ENCODE results near the gene GNAI3.

Gene GNAI3

DNA sequence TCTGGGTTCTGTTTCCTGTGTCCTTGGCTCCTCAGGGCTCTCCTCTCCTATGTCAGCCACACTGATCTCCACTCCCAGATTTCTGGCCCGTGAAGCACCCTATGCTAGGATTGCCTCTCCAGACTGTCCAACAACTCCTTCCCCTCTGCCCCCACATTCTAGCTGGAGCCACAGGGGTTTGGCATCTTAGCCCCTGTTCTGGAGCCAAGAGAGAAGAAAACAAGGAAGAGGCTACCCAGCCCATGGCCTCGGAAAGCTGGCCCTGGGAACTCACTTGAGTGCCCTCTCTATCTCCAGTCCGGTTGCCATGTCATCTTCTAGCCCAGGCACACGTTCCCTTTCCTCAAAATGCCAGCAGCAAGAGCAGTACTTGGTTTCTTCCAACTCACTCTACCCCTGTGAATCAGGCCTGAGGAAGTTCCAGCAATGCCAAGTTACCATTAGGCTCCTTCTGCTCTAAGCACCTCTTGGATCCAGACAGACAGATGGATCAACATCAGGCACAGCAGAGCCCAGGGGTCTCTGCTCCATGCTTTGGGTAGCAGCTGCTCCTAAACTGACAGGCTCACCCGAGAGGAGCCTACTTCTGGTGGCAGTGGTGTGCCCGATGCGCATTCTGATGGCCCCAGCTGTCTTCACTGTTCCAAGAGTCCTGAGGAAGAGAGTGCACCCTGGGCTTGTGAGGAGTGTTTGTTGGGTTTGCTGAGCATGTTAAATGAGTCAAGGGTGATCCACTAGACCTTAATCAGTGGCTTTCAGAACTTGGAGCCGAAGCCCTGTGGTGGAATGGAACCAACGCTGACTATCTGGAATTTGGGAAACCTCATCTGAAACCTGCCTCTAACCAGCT, 20.3 kb upstream of the GNAI3 start:
- no peaks in the 10 kb centered on the region for H3K27me3 ChIP-seq (ENCODE audit: insufficient read depth, poor library complexity, severe bottlenecking)
- DNase-seq (ENCODE audit: low read depth in 1 of 2, low spot score in 1 of 2), result no peak
- TF ChIP-seq GABPA (IDR thresholded peaks at IDR 0.05; ENCODE audit: low read depth) (no peak), POLR2AphosphoS5 (IDR thresholded peaks at IDR 0.05; ENCODE audit: low read depth) (no peak), SPI1 (IDR thresholded peaks at IDR 0.05; ENCODE audit: borderline replicate concordance, low read depth) (no peak)
- TF ChIP-seq, protein P1, sequence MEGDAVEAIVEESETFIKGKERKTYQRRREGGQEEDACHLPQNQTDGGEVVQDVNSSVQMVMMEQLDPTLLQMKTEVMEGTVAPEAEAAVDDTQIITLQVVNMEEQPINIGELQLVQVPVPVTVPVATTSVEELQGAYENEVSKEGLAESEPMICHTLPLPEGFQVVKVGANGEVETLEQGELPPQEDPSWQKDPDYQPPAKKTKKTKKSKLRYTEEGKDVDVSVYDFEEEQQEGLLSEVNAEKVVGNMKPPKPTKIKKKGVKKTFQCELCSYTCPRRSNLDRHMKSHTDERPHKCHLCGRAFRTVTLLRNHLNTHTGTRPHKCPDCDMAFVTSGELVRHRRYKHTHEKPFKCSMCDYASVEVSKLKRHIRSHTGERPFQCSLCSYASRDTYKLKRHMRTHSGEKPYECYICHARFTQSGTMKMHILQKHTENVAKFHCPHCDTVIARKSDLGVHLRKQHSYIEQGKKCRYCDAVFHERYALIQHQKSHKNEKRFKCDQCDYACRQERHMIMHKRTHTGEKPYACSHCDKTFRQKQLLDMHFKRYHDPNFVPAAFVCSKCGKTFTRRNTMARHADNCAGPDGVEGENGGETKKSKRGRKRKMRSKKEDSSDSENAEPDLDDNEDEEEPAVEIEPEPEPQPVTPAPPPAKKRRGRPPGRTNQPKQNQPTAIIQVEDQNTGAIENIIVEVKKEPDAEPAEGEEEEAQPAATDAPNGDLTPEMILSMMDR (IDR thresholded peaks at IDR 0.05; ENCODE audit: insufficient read depth, low read length), result no peak
- TF ChIP-seq, protein P2, sequence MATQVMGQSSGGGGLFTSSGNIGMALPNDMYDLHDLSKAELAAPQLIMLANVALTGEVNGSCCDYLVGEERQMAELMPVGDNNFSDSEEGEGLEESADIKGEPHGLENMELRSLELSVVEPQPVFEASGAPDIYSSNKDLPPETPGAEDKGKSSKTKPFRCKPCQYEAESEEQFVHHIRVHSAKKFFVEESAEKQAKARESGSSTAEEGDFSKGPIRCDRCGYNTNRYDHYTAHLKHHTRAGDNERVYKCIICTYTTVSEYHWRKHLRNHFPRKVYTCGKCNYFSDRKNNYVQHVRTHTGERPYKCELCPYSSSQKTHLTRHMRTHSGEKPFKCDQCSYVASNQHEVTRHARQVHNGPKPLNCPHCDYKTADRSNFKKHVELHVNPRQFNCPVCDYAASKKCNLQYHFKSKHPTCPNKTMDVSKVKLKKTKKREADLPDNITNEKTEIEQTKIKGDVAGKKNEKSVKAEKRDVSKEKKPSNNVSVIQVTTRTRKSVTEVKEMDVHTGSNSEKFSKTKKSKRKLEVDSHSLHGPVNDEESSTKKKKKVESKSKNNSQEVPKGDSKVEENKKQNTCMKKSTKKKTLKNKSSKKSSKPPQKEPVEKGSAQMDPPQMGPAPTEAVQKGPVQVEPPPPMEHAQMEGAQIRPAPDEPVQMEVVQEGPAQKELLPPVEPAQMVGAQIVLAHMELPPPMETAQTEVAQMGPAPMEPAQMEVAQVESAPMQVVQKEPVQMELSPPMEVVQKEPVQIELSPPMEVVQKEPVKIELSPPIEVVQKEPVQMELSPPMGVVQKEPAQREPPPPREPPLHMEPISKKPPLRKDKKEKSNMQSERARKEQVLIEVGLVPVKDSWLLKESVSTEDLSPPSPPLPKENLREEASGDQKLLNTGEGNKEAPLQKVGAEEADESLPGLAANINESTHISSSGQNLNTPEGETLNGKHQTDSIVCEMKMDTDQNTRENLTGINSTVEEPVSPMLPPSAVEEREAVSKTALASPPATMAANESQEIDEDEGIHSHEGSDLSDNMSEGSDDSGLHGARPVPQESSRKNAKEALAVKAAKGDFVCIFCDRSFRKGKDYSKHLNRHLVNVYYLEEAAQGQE (IDR thresholded peaks at IDR 0.05; ENCODE audit: insufficient replicate concordance, low read depth), result no peak
- H3K27ac ChIP-seq (replicated peaks), result no peak overlapping the region
- H3K4me3 ChIP-seq (replicated peaks; ENCODE audit: insufficient read depth, low read length), result no peak overlapping the region

DNA sequence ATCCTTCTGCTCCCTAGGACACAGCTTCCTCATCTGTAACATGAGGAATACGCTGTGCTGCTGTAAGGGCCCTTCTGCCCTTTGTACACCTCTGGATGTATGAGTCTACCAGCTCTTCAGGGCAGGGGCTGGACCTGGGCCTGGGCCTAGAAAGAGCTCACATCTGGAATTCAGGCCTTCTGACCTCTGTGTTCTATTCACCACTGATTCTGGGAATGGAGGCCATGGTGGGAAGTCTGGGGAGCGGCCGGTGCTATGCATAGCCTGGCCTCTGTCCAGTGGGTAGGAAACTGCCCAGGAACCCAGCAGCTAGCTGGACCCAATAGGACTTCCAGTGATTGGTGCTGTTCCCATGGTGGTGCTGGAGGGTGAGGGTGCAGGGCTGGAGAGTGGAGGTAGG, 19.7 kb upstream of the GNAI3 start:
- no peak overlapping the region for H3K27ac ChIP-seq (replicated peaks)
- TF ChIP-seq GABPA (IDR thresholded peaks at IDR 0.05; ENCODE audit: low read depth), result no peak
- TF ChIP-seq, protein P2 (IDR thresholded peaks at IDR 0.05; ENCODE audit: insufficient replicate concordance, low read depth), result no peak
- no peak for TF ChIP-seq SPI1 (IDR thresholded peaks at IDR 0.05; ENCODE audit: borderline replicate concordance, low read depth)
- no peak for TF ChIP-seq POLR2AphosphoS5 (IDR thresholded peaks at IDR 0.05; ENCODE audit: low read depth)
- TF ChIP-seq, protein P1 (IDR thresholded peaks at IDR 0.05; ENCODE audit: insufficient read depth, low read length), result no peak
- H3K27me3 ChIP-seq (ENCODE audit: insufficient read depth, poor library complexity, severe bottlenecking), result no peaks in the 10 kb centered on the region
- DNase-seq (ENCODE audit: low read depth in 1 of 2, low spot score in 1 of 2), result no peak
- H3K4me3 ChIP-seq (replicated peaks; ENCODE audit: insufficient read depth, low read length), result no peak overlapping the region

DNA sequence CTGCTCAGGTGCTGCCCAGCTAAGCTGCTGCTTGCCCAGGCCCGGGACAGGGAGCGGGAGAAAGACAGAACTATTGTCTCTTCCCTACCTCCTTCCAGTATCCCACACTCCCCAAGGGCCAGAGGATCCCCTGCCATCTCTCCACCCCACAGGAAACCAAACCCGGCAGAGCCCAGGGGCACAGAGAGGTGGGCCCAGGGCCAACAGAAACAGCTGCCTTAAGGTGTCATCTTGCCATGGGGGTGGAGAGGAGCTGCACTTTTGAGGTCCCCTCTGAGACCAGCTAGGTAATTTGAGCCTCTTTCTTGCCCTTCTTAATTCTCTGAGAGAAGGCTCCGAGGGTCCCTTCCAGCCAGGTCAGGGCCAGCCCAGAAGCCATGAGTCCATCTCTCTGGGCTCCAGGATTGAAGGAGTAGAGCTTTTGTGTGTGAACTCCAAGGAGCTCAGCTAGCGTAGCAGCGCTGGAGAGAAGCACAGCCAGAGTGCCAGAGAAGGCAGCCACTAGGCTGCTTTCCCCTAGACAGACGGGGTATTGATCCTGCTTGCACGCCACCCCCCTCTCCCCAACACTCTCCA, 18.4 kb upstream of the GNAI3 start:
- H3K27ac ChIP-seq (replicated peaks), result no peak overlapping the region
- DNase-seq (ENCODE audit: low read depth in 1 of 2, low spot score in 1 of 2), result no peak
- no peaks in the 10 kb centered on the region for H3K27me3 ChIP-seq (ENCODE audit: insufficient read depth, poor library complexity, severe bottlenecking)
- H3K4me3 ChIP-seq (replicated peaks; ENCODE audit: insufficient read depth, low read length), result no peak overlapping the region
- TF ChIP-seq GABPA (IDR thresholded peaks at IDR 0.05; ENCODE audit: low read depth) (no peak), POLR2AphosphoS5 (IDR thresholded peaks at IDR 0.05; ENCODE audit: low read depth) (no peak), SPI1 (IDR thresholded peaks at IDR 0.05; ENCODE audit: borderline replicate concordance, low read depth) (no peak)
- TF ChIP-seq, protein P2 (IDR thresholded peaks at IDR 0.05; ENCODE audit: insufficient replicate concordance, low read depth), result no peak
- TF ChIP-seq, protein P1 (IDR thresholded peaks at IDR 0.05; ENCODE audit: insufficient read depth, low read length), result no peak

Measured in HL-60 (cell line).